ENCODE measurements around the gene KNSTRN.

DNA sequence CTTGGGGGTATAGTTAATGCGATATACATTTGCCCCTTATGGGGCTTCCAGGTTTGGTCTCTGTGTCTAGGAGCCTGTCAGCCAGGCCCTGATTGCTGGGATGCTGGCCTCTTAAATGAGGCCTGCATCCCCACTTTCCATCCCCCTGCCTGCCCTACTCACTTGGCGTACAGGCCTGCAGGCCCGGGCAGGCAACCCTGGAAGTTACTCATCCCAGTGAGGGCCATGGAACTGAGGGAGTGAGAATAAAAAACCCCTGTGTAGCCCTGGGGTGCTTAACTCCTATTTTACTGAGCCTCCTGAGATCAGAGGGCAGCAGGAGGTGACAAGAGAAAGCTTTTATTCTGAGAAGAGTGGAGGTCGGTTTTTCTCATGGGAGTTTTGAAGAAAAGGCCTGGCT is 22.5 kb upstream of the KNSTRN start:
- TF ChIP-seq YY1 (IDR thresholded peaks at IDR 0.05; ENCODE audit: insufficient read depth, insufficient replicate concordance, low read depth, low read length) (no peak), HNRNPH1 (optimal IDR thresholded peaks at IDR 0.05; ENCODE audit: low read depth, low read length) (no peak), MAFK (conservative IDR thresholded peaks at IDR 0.05 in 1 of 2, IDR thresholded peaks at IDR 0.05 in 1 of 2; ENCODE audit: low read length in 2 of 2) (no peak), ZNF274 (CRISPR knock-in tag; IDR thresholded peaks at IDR 0.05) (no peak), PHB2 (IDR thresholded peaks at IDR 0.05; ENCODE audit: partially characterized antibody) (no peak), SMARCE1 (IDR thresholded peaks at IDR 0.05; ENCODE audit: borderline replicate concordance) (no peak), GABPA (IDR thresholded peaks at IDR 0.05; ENCODE audit: low read depth, low read length) (no peak), GABPA (CRISPR knock-in tag; IDR thresholded peaks at IDR 0.05; ENCODE audit: low read depth) (no peak)
- TF ChIP-seq, protein P1, sequence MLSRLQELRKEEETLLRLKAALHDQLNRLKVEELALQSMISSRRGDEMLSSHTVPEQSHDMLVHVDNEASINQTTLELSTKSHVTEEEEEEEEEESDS (CRISPR knock-in tag; IDR thresholded peaks at IDR 0.05; ENCODE audit: borderline replicate concordance): no peak
- TF ChIP-seq, protein P2, sequence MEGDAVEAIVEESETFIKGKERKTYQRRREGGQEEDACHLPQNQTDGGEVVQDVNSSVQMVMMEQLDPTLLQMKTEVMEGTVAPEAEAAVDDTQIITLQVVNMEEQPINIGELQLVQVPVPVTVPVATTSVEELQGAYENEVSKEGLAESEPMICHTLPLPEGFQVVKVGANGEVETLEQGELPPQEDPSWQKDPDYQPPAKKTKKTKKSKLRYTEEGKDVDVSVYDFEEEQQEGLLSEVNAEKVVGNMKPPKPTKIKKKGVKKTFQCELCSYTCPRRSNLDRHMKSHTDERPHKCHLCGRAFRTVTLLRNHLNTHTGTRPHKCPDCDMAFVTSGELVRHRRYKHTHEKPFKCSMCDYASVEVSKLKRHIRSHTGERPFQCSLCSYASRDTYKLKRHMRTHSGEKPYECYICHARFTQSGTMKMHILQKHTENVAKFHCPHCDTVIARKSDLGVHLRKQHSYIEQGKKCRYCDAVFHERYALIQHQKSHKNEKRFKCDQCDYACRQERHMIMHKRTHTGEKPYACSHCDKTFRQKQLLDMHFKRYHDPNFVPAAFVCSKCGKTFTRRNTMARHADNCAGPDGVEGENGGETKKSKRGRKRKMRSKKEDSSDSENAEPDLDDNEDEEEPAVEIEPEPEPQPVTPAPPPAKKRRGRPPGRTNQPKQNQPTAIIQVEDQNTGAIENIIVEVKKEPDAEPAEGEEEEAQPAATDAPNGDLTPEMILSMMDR (CRISPR knock-in tag; IDR thresholded peaks at IDR 0.05): no peak
- TF ChIP-seq, protein P3, sequence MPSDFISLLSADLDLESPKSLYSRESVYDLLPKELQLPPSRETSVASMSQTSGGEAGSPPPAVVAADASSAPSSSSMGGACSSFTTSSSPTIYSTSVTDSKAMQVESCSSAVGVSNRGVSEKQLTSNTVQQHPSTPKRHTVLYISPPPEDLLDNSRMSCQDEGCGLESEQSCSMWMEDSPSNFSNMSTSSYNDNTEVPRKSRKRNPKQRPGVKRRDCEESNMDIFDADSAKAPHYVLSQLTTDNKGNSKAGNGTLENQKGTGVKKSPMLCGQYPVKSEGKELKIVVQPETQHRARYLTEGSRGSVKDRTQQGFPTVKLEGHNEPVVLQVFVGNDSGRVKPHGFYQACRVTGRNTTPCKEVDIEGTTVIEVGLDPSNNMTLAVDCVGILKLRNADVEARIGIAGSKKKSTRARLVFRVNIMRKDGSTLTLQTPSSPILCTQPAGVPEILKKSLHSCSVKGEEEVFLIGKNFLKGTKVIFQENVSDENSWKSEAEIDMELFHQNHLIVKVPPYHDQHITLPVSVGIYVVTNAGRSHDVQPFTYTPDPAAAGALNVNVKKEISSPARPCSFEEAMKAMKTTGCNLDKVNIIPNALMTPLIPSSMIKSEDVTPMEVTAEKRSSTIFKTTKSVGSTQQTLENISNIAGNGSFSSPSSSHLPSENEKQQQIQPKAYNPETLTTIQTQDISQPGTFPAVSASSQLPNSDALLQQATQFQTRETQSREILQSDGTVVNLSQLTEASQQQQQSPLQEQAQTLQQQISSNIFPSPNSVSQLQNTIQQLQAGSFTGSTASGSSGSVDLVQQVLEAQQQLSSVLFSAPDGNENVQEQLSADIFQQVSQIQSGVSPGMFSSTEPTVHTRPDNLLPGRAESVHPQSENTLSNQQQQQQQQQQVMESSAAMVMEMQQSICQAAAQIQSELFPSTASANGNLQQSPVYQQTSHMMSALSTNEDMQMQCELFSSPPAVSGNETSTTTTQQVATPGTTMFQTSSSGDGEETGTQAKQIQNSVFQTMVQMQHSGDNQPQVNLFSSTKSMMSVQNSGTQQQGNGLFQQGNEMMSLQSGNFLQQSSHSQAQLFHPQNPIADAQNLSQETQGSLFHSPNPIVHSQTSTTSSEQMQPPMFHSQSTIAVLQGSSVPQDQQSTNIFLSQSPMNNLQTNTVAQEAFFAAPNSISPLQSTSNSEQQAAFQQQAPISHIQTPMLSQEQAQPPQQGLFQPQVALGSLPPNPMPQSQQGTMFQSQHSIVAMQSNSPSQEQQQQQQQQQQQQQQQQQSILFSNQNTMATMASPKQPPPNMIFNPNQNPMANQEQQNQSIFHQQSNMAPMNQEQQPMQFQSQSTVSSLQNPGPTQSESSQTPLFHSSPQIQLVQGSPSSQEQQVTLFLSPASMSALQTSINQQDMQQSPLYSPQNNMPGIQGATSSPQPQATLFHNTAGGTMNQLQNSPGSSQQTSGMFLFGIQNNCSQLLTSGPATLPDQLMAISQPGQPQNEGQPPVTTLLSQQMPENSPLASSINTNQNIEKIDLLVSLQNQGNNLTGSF (CRISPR knock-in tag; IDR thresholded peaks at IDR 0.05): no peak
